ENCODE measurements around the gene PIH1D1.

DNA sequence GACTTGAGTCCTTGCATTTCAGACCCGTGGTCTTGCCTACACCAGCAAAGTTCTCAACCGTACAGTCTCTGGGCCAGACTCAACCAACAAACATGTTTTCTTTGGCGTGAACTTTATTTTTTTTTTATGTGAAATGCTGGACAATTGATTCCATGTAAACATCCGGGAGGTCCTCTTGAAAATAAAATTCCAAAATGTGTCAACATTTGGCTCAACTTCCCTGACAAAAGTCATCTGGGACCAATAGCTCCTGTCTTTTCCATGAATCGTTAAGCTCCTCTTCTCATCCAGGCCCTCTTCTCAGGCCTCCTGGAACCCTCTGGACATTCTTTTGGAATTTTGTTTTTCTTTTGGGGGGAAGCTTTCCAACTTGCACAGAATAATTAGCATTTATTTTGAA lies 4.2 kb upstream of the PIH1D1 start:
- TF ChIP-seq CTCF (conservative IDR thresholded peaks at IDR 0.05; ENCODE audit: low read depth, low read length) (no peak), EZH2 (IDR thresholded peaks at IDR 0.05; ENCODE audit: borderline replicate concordance, low read depth, low read length, poor library complexity, severe bottlenecking) (no peak)
